ENCODE results near the gene IL1A.

- TF ChIP-seq CTCF (conservative IDR thresholded peaks at IDR 0.05; ENCODE audit: low read depth, low read length) (no peak), EZH2 (IDR thresholded peaks at IDR 0.05; ENCODE audit: borderline replicate concordance, low read depth, low read length, poor library complexity, severe bottlenecking) (no peak)
Measured at GRCh38 chr2:112811841-112812306, 27.6 kb upstream of the IL1A start.
